Fibroblast of lung (primary cell): ENCODE measurements around the gene MTURN. TPM values are rescaled to one million over a fixed set of nuclear protein-coding genes. Genes with fewer than 3 reads are reported as not detected.

Experiments used
- DNase-seq, 2 donors: peaks; one replicate each; pipeline versions ENCODE4 v3.0.0 to v3.0.0-alpha.2; 2010; ENCODE audit warnings: low read depth in 2 of 2
- H2AFZ ChIP-seq: 2 replicates; pipeline ENCODE4 v1.5.1; 2012; ENCODE audit warnings: low read length, control low read depth, inconsistent platforms
- H3K27ac ChIP-seq: 2 replicates; pipeline ENCODE4 v1.5.1; 2011; ENCODE audit warnings: low read length, control low read depth; ENCODE audit not compliant: insufficient read depth
- H3K27me3 ChIP-seq: 2 replicates; pipeline ENCODE4 v1.5.1; 2011; ENCODE audit warnings: mild to moderate bottlenecking, low read length; ENCODE audit not compliant: control insufficient read depth, insufficient read depth
- H3K36me3 ChIP-seq: 2 replicates; pipeline ENCODE4 v1.5.1; 2011; ENCODE audit warnings: low read length; ENCODE audit not compliant: control insufficient read depth, insufficient read depth
- H3K4me1 ChIP-seq: 2 replicates; pipeline ENCODE4 v1.5.1; 2011; ENCODE audit warnings: low read length; ENCODE audit not compliant: control insufficient read depth, insufficient read depth; ENCODE audit errors: extremely low read depth
- H3K4me2 ChIP-seq: 2 replicates; pipeline ENCODE4 v1.5.1; 2011; ENCODE audit warnings: low read length, control low read depth; ENCODE audit not compliant: insufficient read depth; ENCODE audit errors: extremely low read depth
- H3K4me3 ChIP-seq, 4 experiments: fragments of 200-600 bp in 1 of 4; sonication (generic) in 1 of 4; replicated peaks in 1 of 4; 2 replicates each; pipeline ENCODE4 v1.5.1; 2011 to 2016; ENCODE audit warnings: low read length in 4 of 4, low read depth in 3 of 4, mild to moderate bottlenecking in 3 of 4, control low read depth in 2 of 4, inconsistent platforms in 1 of 4, mixed read lengths in 1 of 4; ENCODE audit not compliant: insufficient read depth in 1 of 4; ENCODE audit errors: control extremely low read depth in 1 of 4
- H3K79me2 ChIP-seq: 2 replicates; pipeline ENCODE4 v1.5.1; 2012; ENCODE audit warnings: mild to moderate bottlenecking, low read length, inconsistent platforms; ENCODE audit not compliant: control insufficient read depth, insufficient read depth
- H3K9ac ChIP-seq: 2 replicates; pipeline ENCODE4 v1.5.1; 2011; ENCODE audit warnings: mild to moderate bottlenecking, low read length, control low read depth; ENCODE audit not compliant: insufficient read depth
- H3K9me3 ChIP-seq: 2 replicates; pipeline ENCODE4 v1.5.1; 2012; ENCODE audit warnings: low read depth, low read length; ENCODE audit not compliant: control insufficient read depth, insufficient read depth
- H4K20me1 ChIP-seq: 2 replicates; pipeline ENCODE4 v1.5.1; 2011; ENCODE audit warnings: low read length; ENCODE audit not compliant: control insufficient read depth, insufficient read depth; ENCODE audit errors: extremely low read depth
- CTCF ChIP-seq, 2 donors: IDR thresholded peaks in 1 of 2; conservative IDR thresholded peaks in 1 of 2; 1 replicate in 1 of 2; 2 replicates in 1 of 2; pipeline ENCODE4 v1.5.1; 2011 to 2012; ENCODE audit warnings: low read length in 2 of 2, control low read depth in 1 of 2, inconsistent platforms in 1 of 2, low read depth in 1 of 2, mild to moderate bottlenecking in 1 of 2
- EZH2 ChIP-seq: IDR thresholded peaks from 2 replicates; pipeline ENCODE4 v1.5.1; 2012; ENCODE audit warnings: low read length, control low read depth, mild to moderate bottlenecking; ENCODE audit errors: missing control alignments
- polyA plus RNA-seq, 2 donors: library from polyadenylated mRNA; depleted of rRNA in 1 of 2; stranded (reverse) in 1 of 2; unstranded in 1 of 2; fragments of >200 nt; gene quantifications; 2 replicates each; pipeline ENCODE4 v1.2.1, GENCODE V29; 2011 to 2012; ENCODE audit warnings: missing spikeins in 1 of 2
- total RNA-seq: library from RNA; depleted of rRNA; stranded (reverse); fragments of >200 nt; gene quantifications from 2 replicates; pipeline ENCODE4 v1.2.1, GENCODE V29; 2014

The MTURN gene
- total and polyA plus RNA-seq, 2 donors (not counting 1 experiment from before 2014, with no cell fraction given) = 7.1 to 12.9 TPM

DNA sequence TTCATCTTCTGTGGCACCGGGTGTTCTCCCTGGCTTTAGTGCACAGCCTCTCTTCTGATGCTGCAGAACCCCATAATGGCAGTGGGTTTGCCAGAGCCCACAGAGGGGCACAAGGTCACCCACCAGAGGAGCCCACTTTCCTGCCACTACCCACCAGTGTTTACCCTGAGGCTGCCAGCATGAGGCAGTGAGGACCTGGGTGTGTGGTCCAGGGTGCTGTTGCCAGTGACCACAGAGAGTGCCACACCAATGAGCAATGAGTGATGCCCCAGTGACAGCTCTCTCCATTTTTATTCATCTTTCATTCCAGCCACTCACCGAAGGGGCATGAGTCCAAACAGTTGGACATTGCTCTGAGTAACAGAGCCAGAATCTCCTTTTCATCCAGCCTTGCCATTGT lies 34.8 kb downstream of the MTURN start:
- H3K4me1 ChIP-seq = peaks cover 19% of the 10 kb centered on the region

GRCh38 chr7:30170476-30171205 lies 35.9 kb downstream of the MTURN start:
- no peaks in the 10 kb centered on the region for H4K20me1 ChIP-seq
- no peak for TF ChIP-seq CTCF (conservative IDR thresholded peaks at IDR 0.05 in 1 of 2, IDR thresholded peaks at IDR 0.05 in 1 of 2; ENCODE audit: low read depth in 1 of 2, low read length in 2 of 2)
- no peak for TF ChIP-seq EZH2
- no peak overlapping the region for H3K27ac ChIP-seq
- no peak for DNase-seq
- peaks cover 22% of the 10 kb centered on the region for H3K4me1 ChIP-seq
- no peak overlapping the region for H3K4me2 ChIP-seq
- no peaks in the 10 kb centered on the region for H3K79me2 ChIP-seq
- H3K4me3 ChIP-seq = no peak overlapping the region
- no peaks in the 10 kb centered on the region for H3K9me3 ChIP-seq
- no peaks in the 10 kb centered on the region for H3K36me3 ChIP-seq
- no peak overlapping the region for H3K9ac ChIP-seq
- no peak overlapping the region for H2AFZ ChIP-seq
- no peaks in the 10 kb centered on the region for H3K27me3 ChIP-seq

More for the DNA sequence above, 34.8 kb downstream of the MTURN start:
- Histone ChIP-seq H3K4me3 (no peak overlapping the region), H4K20me1 (no peaks in the 10 kb centered on the region), H3K36me3 (no peaks in the 10 kb centered on the region), H3K79me2 (no peaks in the 10 kb centered on the region), H3K4me2 (no peak overlapping the region), H3K27me3 (no peaks in the 10 kb centered on the region), H3K9me3 (no peaks in the 10 kb centered on the region), H3K27ac (peak overlapping the region; percentile 54), H3K9ac (no peak overlapping the region), H2AFZ (no peak overlapping the region)
- TF ChIP-seq EZH2 (no peak), CTCF (conservative IDR thresholded peaks at IDR 0.05 in 1 of 2, IDR thresholded peaks at IDR 0.05 in 1 of 2; ENCODE audit: low read depth in 1 of 2, low read length in 2 of 2) (no peak)
- peak in 1 of 2 donors; percentile 61 for DNase-seq

DNA sequence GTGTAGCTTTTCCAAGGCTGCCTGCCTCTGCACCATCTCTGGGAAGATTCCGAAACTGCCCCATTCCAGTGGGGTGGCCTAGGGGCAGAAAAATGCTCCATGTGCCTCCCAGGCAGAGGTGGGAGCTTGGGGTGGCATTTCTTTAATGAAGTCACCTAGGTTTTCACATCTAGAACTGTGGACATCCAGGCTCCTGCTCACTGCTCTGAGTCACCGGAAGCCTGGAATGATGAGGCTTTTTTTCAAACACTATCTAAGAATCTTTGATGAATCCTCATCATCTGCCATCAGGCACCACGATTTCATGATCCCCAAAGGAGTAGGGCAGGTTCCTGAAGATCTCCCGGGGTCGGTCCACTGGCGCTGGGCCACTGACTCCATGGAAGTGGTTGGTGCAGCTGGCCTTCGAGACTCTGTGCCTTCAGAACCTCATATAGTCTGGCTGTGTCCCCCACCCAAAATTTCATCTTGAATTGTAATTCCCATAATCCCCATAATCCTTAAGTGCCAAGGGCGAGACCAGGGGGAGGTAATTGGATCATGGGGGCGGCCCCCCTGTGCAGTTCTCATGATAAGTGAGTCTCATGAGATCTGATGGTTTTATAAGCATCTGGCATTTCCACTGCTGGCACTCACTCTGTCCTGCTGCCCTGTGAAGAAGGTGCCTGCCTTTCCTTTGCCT lies 37.1 kb downstream of the MTURN start:
- H4K20me1 ChIP-seq = no peaks in the 10 kb centered on the region
- TF ChIP-seq CTCF (conservative IDR thresholded peaks at IDR 0.05 in 1 of 2, IDR thresholded peaks at IDR 0.05 in 1 of 2; ENCODE audit: low read depth in 1 of 2, low read length in 2 of 2) (no peak), EZH2 (no peak)
- H3K79me2 ChIP-seq = no peaks in the 10 kb centered on the region
- peak in 1 of 2 donors; percentile 41 for DNase-seq
- no peak overlapping the region for H3K4me2 ChIP-seq
- no peak overlapping the region for H3K9ac ChIP-seq
- H3K36me3 ChIP-seq = no peaks in the 10 kb centered on the region
- H3K9me3 ChIP-seq = no peaks in the 10 kb centered on the region
- no peak overlapping the region for H2AFZ ChIP-seq
- H3K4me3 ChIP-seq = no peak overlapping the region
- H3K27me3 ChIP-seq = no peaks in the 10 kb centered on the region
- H3K4me1 ChIP-seq = peaks cover 22% of the 10 kb centered on the region
- no peak overlapping the region for H3K27ac ChIP-seq
